GM19452 (cell line): ENCODE results near the gene SH3TC1.

Experiments used
- ATAC-seq: cut with Tn5 transposase; IDR thresholded peaks from one replicate; pipeline ENCODE4 v1.9.1; 2021; ENCODE audit not compliant: unreplicated experiment

SH3TC1 gene

DNA sequence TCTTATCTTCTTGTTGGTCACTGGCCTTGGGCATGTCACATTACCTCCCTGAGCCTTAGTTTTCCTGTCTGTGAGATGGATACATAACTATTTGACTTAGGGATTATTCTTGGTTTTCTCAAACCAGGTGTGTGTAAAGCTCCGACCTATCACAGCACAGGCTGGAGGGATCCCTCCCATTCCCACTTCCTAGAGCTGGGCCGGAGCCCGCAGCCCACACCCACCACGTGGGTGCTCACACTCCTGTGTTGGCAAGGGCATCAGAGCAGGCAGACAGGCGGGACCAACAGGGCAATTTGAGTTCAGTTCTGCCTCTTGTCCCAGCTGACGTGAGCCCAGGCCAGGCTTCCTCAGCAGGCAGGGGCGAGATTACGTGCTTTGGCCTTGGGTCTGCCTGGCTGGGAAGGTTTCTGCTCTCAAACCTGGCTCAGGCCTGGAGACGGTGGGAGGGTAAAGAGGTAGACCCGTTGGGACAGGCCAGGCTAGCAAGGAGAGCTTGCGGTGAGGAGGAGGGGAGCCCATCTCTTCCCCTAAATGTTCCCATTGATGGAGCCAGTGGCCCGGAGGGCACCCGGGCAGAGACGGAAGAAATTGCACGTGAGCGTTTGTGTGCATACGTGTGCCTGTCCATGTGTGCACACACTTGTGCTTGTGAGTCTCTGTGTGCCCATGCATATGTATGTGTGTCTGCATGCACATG is 734 bp upstream of the SH3TC1 start:
- peak; percentile 9 for ATAC-seq

DNA sequence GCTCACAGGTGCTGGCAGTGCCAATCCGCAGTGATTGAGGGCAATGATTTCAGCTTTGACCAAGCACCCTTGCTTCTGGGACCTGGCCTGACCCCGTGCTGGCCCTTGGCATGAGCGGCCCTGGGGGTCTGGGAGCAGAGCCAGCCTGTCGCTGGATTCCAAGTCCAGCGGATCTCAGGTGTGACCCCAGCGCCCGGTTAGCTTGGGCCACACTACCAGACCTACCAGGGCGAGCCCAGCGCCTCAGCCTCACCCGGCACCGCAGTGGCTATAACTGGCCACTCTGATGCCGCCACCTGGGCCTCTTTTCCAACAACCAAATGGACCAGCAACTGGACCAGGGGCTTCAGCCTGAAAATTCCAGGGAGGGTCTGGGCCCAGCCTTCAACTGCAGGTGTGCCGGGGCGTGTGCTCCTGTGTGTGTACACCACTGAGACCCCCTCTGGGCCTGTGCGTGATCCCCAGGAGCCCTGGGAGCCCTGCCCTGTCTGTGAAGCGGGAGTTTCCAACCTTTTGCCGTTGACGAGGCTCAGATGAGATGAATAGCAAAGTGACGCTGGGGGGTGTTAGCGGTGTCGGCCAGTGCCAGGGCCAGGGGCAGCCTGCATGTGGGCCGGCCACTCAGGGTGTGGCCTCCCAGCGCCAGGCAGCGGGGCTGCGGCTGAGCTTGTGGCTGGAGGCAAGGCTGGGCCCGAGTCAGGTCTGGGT is 658 bp downstream of the SH3TC1 start:
- ATAC-seq = no peak

DNA sequence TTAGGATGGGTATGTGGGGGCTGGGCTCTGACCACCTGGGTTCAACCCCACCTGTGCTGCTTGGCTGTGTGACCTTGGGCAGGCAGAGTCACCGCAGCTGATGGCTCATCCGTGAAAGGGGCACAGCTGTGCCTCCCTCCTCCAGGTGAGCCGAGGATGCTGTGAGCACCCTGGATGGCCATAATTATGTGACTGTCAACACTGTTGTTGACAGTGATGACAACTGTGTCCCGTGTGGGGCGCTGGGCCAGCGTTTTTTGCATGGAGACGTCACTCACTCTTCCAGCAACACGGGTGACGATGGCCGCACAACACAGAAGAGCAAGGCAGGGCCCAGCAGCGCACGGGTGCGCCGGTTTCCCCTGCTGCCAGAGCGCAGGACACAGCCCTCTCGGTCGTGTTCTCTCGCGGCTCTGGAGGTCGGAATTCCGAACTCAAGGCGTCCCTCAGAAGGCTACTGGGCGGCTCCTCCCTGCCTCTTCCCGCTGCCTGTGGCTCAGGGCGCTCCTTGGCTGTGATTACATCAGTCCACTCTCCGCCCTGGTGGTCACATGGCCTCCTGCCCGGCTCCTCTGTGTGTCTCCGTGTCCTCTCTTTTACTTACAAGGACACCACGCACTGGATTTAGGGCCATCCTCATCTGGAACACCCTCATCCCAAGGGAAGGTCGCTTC is 1.3 kb downstream of the SH3TC1 start:
- no peak for ATAC-seq

DNA sequence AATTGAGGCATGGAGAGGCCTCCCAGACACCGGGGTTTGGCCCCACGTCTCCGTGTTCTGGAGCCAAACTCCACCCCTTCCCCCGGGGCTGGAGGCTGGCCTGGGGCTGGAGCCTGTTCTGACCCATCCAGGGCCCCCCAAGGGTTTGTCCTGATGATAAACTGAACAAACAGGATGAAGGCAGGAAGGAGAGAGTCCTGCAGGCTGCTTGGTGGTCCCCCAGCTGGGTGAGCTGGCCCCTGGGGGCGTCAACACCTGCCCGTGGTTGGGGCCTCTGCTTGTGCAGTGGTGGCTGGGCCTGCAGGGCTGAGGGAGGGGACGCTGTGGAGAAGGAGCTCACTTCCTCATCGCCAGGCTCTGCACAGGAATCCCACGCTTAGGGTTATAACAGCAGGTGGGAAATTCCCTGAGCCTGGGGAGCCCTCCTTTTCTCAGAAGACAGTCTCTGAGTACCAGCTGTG is 2.3 kb downstream of the SH3TC1 start:
- ATAC-seq = peak; percentile 23

DNA sequence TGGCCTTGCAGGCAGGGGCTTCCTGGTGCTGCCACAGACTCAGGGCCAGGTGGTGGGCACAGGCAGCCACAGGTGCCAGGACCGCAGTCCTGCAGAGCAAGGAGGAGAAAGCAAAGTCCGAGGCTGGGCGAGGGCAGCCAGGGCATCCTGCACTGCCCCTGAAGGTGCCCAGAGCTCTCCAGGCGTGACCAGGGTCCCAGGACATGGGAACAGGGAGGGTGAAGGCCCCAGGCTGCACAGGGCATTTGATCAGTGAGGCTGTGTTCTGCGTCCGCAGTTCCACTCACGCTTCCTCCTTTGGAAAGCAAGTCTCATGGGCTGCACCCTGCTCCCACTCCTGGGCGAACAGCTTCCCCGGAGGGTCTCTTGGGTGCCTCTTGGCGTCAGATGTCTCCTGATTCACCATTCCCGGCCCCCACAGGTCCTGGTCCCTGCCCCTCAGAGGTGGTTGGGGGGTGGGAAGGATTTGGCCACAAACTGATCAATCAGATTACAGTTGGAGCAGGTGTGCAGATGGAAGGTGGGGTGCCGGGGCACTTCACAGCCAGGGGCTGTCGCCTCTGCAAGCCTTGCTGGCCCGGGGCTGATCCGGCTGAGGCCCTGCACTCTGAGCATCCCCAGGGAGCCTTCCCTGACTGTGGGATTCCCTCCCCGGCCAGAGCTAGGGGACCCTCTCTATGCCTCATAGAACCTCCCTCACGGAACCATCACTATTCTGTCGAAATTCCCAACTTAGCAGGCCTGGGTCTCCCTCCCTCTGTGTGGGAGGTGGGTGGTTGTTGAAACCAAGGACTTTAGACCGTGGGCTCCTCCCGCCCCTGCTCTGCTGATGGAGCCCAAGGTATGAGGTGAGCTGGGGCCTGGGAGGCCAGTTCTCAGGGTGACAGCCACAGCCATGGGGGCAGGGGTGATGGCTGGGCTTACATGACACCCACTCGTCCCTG is 3.3 kb downstream of the SH3TC1 start:
- no peak for ATAC-seq

DNA sequence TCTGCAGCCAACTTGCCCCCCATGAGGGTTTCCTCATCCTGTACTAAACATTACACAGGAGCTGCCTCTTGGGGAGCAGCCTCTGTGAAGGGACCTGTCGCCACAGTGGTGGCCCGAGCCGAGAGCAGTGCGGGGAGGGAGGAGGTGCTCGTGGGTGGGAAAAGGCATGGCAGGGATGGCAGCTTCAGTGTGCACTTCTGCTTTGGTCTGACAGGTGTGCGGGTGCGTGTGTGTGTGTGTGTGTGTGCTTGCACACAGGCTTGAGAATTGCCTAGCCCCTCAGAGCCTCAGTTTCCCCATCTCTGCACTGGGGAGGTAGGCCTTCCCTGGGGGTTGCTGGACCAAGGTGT is 3.9 kb downstream of the SH3TC1 start:
- ATAC-seq = no peak

DNA sequence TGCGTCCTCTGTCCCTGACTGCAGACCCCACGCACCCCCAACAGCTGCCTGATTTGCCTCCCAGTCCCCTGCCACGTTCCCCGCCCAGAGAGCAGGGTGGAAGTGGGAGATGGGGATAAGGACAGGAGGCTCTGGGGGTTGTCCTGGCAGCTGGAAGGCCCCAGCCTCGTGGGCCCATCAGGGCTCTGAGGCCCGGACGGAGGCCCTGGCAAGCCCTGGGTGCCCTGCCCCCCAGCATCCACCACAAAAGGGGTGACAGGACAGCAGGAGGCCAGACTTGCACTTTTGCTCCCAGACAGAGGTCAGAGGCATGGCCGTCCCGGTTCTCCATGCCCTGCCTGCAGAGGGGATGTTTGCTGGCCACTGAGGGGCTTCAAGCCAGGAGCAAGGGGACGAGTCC is 4.7 kb downstream of the SH3TC1 start:
- ATAC-seq = no peak

DNA sequence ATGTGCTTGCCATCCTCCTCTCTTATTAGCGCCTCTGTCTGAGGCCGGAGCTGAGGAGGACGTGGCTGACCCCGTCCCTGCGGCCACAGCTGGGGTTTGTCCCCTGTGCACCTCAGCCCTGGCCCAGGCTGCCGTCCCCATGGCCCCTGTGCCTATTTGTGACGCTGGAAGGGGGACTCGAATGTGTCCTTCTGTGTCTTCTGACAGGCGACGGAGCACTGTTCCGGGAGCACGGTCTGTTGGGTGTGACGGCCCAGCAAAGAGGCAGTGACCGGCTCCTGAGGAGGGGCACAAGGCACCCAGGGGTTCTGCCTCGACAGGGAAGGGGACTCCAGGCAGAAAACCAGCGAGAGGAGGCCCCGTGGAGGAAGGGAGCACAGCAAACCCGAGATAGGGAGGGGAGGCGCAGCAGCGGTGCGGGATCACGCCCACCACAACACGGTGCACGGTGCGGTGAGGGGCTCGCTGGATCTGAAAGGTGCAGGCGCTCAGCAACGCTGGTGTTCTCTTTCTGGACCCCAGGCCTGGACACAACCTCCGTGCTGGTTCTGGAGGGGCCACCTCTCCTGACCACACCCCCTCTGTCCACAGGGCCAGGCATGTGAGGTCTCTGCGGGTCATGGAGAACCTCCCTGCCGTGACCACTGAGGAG is 5.6 kb downstream of the SH3TC1 start:
- no peak for ATAC-seq

DNA sequence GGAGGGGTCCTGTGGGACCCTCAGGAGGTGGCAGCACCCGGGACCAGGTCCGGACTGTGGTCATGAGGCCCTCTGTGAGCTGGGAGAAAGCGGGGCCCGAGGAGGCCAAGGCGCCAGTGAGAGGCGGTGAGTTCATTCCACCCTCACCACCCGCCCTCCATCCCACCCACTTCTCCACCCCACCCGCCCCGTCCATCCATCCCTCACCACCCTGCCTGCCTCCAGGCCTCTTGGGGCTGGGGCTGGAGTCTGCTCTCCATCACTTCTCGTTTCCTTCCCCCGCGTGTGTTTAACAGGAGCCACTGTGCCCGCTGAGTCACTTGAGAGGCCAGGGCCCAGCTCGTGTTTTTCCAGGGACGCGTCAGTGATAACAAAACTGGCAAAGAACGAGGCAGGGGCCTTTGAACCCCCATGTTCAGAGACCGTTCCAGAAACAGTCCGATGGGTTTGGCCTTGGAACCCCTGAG is 6.2 kb downstream of the SH3TC1 start:
- no peak for ATAC-seq

DNA sequence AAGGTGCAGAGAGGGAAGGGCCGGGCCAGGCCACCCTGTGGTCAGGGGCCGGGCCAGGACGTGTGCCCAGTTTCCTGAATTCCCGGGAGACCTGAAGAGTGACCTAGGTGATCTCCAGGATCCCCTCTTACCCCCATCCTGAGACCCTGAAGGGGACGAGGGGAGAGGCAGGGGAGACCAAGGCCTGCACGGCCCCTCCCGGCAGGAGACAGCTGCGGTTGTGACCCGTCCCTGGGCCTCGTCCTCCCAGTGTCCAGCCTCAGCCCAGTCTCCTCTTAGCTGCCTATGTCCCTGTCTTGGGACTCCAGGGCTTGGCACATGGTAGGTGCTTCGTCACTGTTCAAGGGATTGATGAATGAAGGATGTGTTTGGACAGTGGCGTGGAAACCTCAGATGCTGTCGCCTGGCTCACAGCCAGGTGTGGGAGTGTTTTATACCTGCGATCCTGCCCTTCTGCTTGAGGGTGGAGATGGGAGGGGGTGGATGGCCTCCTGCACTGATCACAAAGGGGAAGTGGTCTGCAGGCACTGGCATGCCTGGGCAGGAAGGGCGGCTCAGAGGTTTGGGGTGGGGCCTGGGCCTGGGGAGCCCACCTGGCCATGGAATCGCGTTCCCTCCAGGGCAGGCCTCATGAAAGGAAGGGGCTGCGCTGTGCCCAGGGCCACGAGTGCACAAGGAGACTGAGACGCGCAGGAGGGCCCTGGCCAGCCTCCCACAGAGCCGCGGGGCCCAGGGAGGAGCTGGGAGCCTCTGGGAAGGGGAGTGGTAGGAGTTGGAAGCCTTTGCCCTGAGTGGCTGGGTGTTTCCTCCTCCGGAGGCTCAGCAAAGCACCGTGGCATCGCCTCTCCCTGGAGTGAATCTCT is 6.9 kb downstream of the SH3TC1 start:
- ATAC-seq = peak; percentile 51

DNA sequence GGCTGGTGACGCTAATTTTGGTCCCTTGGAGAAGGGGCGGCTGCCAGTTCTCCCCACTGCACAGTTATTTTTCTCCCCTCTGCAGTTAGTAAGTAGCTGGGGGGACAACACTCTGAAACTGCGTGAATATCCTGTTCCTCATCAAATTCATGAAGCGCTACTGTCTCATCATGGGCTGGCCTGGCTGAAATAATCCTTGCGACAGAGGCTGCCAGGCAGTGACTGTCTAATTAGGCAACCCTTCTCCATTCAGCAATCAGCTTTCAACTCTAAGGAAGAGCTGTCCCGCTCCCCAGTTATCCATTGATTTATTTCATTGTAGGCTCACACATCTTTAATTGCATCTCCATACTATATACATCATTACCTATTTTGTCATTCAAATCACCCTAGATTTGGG is 8.2 kb downstream of the SH3TC1 start:
- ATAC-seq = no peak

DNA sequence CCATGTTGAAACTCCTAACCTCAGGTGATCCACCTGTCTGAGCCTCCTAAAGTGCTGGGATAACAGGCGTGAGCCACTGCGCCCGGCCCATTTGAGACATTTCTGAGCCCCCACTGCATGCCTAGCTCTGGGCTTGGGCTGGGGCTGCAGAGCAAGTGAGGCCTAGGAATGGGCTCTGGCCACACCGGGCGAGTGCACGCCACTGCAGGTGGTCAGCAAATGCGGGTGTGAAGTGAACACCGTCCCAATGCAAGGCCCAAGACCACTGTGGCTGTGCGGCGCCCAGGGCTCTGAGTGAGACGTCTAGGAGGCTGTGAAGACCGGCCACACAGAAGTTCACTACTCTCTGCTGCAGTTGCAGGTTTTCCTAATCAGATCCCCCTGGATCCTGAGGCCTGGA is 9.5 kb downstream of the SH3TC1 start:
- ATAC-seq = no peak

DNA sequence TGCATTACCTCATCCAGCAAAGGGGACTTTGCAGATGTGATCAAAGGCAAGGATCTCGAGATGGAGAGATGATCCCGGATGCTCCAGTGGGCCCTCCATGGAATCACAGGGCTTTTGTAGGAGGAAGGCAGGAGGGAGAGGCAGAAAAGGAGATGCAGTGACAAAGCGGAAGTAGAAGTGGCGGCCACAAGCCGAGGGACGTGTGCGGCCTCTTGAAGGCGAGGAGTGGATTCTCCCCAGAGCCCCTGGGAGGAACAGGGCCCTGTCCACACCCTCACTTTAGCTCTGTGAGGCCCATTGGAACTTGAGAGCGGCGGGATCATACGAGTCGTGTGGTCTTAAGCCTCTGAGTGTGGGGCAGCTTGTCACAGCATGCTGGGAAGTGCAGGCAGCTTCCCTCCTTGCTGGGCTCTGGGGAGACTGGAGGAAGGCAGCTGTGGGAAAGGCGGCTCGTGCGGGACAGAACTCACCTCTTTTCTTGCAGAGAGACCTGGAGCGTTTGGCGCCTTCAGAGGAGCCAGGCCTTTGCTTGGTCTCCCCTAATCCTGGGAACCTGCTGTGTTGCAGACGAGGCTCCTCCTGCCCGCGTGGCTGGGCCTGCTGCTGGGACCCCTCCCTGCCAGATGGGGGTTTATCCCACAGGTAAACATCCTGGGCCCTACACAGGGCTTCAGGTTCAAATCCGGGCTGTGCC is 10.2 kb downstream of the SH3TC1 start:
- ATAC-seq = no peak

DNA sequence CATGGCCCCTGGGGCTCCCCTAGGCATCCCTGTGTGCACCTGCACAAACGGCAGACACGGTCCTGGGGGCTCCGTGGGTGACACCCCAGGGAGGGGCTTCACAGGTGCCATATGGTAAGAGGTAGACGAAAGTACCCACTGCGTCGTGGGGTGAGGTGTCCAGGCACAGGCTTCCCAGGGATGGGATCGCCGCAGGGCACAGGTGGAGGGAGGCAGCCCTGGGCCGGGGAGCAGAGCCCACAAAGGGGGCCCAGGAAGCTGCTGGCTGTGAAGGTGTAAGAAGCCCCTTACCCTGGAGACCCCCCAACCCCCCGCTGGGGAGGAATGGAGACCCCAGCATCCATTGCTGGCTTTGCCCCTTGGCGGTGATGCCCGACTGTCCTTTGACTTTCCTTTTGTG is 10.9 kb downstream of the SH3TC1 start:
- no peak for ATAC-seq

DNA sequence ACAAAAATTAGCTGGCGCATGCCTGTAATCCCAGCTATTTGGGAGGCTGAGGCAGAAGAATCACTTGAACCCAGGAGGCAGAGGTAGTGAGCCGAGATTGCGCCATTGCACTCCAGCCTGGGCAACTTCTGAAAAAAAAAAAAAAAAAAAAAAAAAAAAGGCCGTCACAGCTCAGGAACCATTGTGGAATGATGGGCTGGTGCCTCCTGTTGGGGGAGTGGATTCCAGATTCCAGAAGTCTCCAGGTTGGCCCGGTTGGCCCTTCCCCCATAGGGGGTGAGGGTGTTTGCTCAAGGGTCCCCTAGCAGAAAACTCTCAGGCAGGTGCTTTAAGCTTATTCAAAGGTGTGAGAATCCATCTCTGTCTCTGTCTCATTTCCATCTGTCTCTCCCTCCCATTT is 11.5 kb downstream of the SH3TC1 start:
- ATAC-seq = no peak

DNA sequence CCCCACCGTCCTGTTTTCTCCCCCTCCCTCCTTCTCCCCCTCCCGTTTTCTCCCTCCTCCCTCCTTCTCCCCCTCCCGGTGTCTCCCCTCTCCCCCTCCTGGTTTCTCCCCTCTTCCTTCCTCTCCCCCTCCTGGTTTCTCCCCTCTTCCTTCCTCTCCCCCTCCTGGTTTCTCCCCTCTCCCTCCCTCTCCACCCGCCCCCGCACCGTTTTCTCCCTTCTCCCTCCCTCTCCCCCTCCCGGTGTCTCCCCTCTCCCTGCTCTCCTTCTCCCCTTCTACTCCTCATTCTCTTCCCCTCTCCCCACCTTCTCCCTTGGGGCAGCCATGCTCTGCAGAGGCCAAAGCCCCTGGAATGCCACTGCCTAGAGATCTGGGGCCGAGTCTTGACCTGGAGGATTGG is 12.2 kb downstream of the SH3TC1 start:
- ATAC-seq = no peak

DNA sequence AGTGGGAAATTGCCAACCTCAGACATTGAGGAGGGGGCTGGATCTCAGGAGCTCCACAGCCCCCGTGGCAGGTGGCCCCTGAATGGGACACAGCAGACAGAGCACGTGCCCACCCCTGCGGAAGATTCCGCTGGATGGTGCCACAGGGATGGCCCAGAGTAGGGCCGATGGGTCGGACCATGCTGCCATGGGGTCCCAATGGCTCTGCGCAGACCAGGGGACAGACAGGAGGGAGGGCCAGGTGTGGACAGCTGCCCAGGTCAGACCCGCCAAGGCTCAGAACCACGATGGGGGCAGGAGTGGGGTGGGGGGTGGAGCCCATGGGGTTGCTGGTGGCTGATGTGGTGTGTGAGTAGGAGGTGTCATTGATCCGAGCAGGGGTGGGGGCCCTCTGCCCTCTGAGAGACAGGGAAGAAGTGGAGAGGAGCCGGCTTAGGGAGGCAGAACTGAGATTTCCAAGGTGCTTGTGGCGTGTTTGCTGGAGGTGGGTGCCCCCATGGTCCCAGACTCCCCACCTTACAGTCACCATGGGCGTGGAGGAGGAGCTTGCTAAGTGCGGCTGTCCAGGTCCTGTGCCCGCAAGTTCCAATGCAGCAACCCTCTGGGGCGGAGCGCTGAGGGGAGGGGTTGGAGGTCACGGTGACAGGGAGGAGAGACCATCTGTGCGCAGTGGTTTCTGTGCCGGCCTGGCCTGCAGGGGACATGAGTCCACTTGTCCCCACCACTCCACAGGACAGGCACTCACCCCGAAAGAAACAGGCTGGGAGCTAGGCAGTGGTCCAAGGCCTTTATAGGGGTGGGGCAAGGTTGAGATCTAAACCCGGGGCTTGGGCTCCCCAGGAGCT is 12.9 kb downstream of the SH3TC1 start:
- ATAC-seq = no peak

DNA sequence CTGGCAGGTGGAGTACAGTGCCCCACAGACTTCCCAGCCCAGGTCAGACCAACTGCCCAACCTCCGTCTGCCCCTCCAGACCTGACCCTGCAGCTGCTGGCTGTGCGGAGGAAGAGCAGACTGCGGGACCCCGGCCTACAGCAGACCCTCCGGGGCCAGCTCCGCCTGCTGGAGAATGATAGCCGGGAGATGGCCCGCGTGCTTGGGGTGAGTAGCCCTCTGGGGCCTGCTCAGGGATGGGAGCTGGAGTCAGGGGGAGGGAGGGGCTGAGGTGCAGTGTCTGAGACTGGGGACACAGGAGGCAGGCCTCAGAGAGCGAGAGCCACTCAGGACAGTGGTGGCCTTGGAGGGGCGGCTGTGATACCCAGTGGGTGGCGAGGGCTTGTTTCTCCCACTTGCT is 13.5 kb downstream of the SH3TC1 start:
- ATAC-seq = no peak
